Kidney (tissue), 14 donors: Measurements from ENCODE around the gene LAMC1. TPM values are rescaled to one million over a fixed set of nuclear protein-coding genes. Genes with fewer than 3 reads are reported as not detected.

Experiments
- DNase-seq, 5 donors: peaks; one replicate each; pipeline ENCODE4 v3.0.0-alpha.2; 2013 to 2020
- FAIRE-seq: peaks from 2 replicates; lab custom pipeline; 2012; peaks lifted over from hg19 to GRCh38; lab: Jason Lieb, UNC
- H3K27ac ChIP-seq, 2 donors: one replicate each; pipeline ENCODE4 v1.7.0; 2013; ENCODE audit warnings: low read depth in 2 of 2, low read length in 2 of 2, inconsistent platforms in 1 of 2
- H3K27me3 ChIP-seq: one replicate; pipeline ENCODE4 v1.7.1; 2013; ENCODE audit warnings: low read length, inconsistent platforms; ENCODE audit not compliant: control insufficient read depth, insufficient read depth
- H3K36me3 ChIP-seq, 3 donors: one replicate each; pipeline versions ENCODE4 v1.7.0 to v1.7.1; 2013; ENCODE audit warnings: low read length in 3 of 3, control low read depth in 1 of 3, inconsistent platforms in 1 of 3; ENCODE audit not compliant: insufficient read depth in 3 of 3, control insufficient read depth in 2 of 3
- H3K4me1 ChIP-seq, 3 donors: one replicate each; pipeline versions ENCODE4 v1.7.0 to v1.7.1; 2013; ENCODE audit warnings: low read length in 3 of 3, inconsistent platforms in 1 of 3, low read depth in 1 of 3; ENCODE audit not compliant: control insufficient read depth in 2 of 3, insufficient read depth in 2 of 3
- H3K4me3 ChIP-seq, 3 donors: one replicate each; pipeline versions ENCODE4 v1.7.0 to v1.8.1; 2013; ENCODE audit warnings: low read length in 3 of 3, control low read depth in 1 of 3, inconsistent platforms in 1 of 3
- H3K9ac ChIP-seq, 3 donors: one replicate each; pipeline versions ENCODE4 v1.7.0 to v1.7.1; 2013; ENCODE audit warnings: low read length in 3 of 3, control low read depth in 1 of 3, inconsistent platforms in 1 of 3
- H3K9me3 ChIP-seq, 3 donors: one replicate each; pipeline versions ENCODE4 v1.7.0 to v1.7.1; 2013; ENCODE audit warnings: low read length in 3 of 3, control low read depth in 1 of 3, inconsistent platforms in 1 of 3; ENCODE audit not compliant: control insufficient read depth in 2 of 3, insufficient read depth in 1 of 3
- CTCF ChIP-seq: IDR thresholded peaks from 3 replicates; pipeline ENCODE4 v1.5.1; 2012; ENCODE audit warnings: mild to moderate bottlenecking, moderate library complexity, borderline replicate concordance; ENCODE audit not compliant: insufficient read depth; ENCODE audit errors: extremely low read depth
- intact Hi-C: fragments of 100-400 bp; cut with DNase I; formaldehyde crosslinking; loops from one replicate; pipeline ENCODE4 v1.11.1; 2022
- polyA plus RNA-seq: library from polyadenylated mRNA; stranded (reverse); fragments of 350-450 nt; fragmentation: Illumina TruSeq; extraction: RNeasy Lipid Tissue Mini Kit (QIAGEN cat#74804); gene quantifications from one replicate; pipeline ENCODE4 v1.2.3, GENCODE V29; 2014; ENCODE audit warnings: low read depth, low replicate concordance; ENCODE audit not compliant: insufficient read depth
- total RNA-seq: library from RNA; stranded (reverse); fragmentation: NEBNext Ultra II Directional; extraction: Animal tissue kit (Norgen Biotek cat#: 25700); gene quantifications from one replicate; pipeline ENCODE4 v1.2.1, GENCODE V29; 2021
- donor health status: control.
- donor health status: control.
- donor health status: control.
- donor health status: control.
- donor health status: control.
- donor health status: DM: yes; HTN: yes; CAD: no.
- donor health status: Normal renal cell carcinoma (clear cell type).

The LAMC1 gene
- total and polyA plus RNA-seq, 2 donors from 2014 or later, result 21.1 to 140 TPM

- no peaks in the 10 kb centered on the region for H3K36me3 ChIP-seq
- DNase-seq, result no peak
- no peak for FAIRE-seq
- H3K27me3 ChIP-seq, result no peaks in the 10 kb centered on the region
- intact Hi-C loops, result no loop called here
- H3K9ac ChIP-seq, result no peak overlapping the region
- no peaks in the 10 kb centered on the region for H3K9me3 ChIP-seq
- peaks cover 0 to 2% (median 0%) of the 10 kb centered on the region in 3 donors for H3K4me1 ChIP-seq
- no peak overlapping the region for H3K27ac ChIP-seq
- TF ChIP-seq CTCF, result no peak
- H3K4me3 ChIP-seq, result no peak overlapping the region
These were observed 57.2 kb downstream of the LAMC1 start for GRCh38 chr1:183080406-183080805.

GRCh38 chr1:183081402-183082120, 58.3 kb downstream of the LAMC1 start:
- Histone ChIP-seq H3K4me1 (peaks cover 0 to 2% (median 0%) of the 10 kb centered on the region in 3 donors), H3K27me3 (no peaks in the 10 kb centered on the region), H3K4me3 (no peak overlapping the region), H3K27ac (no peak overlapping the region), H3K9me3 (no peaks in the 10 kb centered on the region), H3K9ac (no peak overlapping the region), H3K36me3 (no peaks in the 10 kb centered on the region)
- DNase-seq, result no peak
- intact Hi-C loops, result no loop called here
- FAIRE-seq, result no peak
- TF ChIP-seq CTCF, result no peak

GRCh38 chr1:183082650-183083049, 59.4 kb downstream of the LAMC1 start:
- no peaks in the 10 kb centered on the region for H3K9me3 ChIP-seq
- intact Hi-C loops, result no loop called here
- H3K27me3 ChIP-seq, result no peaks in the 10 kb centered on the region
- no peak overlapping the region for H3K27ac ChIP-seq
- peaks cover 0 to 2% (median 0%) of the 10 kb centered on the region in 3 donors for H3K4me1 ChIP-seq
- H3K36me3 ChIP-seq, result no peaks in the 10 kb centered on the region
- no peak for TF ChIP-seq CTCF
- FAIRE-seq (no peak), DNase-seq (no peak)
- no peak overlapping the region for H3K4me3 ChIP-seq
- no peak overlapping the region for H3K9ac ChIP-seq
